ENCODE measurements around the gene IL22.

The IL22 gene

GRCh38 chr12:68198507-68199086 lies 54.8 kb downstream of the IL22 start:
- DNase-seq (ENCODE audit: low read depth): no peak
- H3K4me3 ChIP-seq (ENCODE audit: low read depth, low read length): no peak overlapping the region

More at GRCh38 chr12:68198507-68199086, 54.8 kb downstream of the IL22 start:
- no peak for TF ChIP-seq CTCF (IDR thresholded peaks at IDR 0.05; ENCODE audit: control insufficient read depth, extremely low read depth, insufficient read depth)
